Measurements from ENCODE around the gene CDX4.
"Not testable (repeated sequence)": the region's sequence is repeated elsewhere in the genome, so short reads cannot be mapped to it uniquely, and the experiment has no call there.

CDX4 gene

GRCh38 chrX:73446831-73447230 is at the start of gene CDX4:
Gene CDX4, plus strand, starts transcription at chrX:73447053. Its CDS starts 201 bp downstream, at chrX:73447254.
- DNase-seq = no peak

- DNase-seq = no peak
Observed at GRCh38 chrX:73398185-73398914, 48.5 kb upstream of the CDX4 start.

GRCh38 chrX:73400136-73400748 is 46.6 kb upstream of the CDX4 start:
- no peak for DNase-seq

- no peak for DNase-seq
Observed at GRCh38 chrX:73401591-73402266, 45.1 kb upstream of the CDX4 start.

GRCh38 chrX:73412930-73413329 is 33.9 kb upstream of the CDX4 start:
- DNase-seq = no peak

- no peak for DNase-seq
Observed at GRCh38 chrX:73447311-73447794, 500 bp downstream of the CDX4 start.

- no peak for DNase-seq
Observed at GRCh38 chrX:73448379-73448778, 1.5 kb downstream of the CDX4 start.

- no peak for DNase-seq
Observed at GRCh38 chrX:73455171-73455570, 8.3 kb downstream of the CDX4 start.

GRCh38 chrX:73457306-73457705 is 10.5 kb downstream of the CDX4 start:
- no peak for DNase-seq

GRCh38 chrX:73468376-73468775 is 21.5 kb downstream of the CDX4 start:
- DNase-seq = no peak

GRCh38 chrX:73478961-73479360 is 32.1 kb downstream of the CDX4 start:
- DNase-seq = no peak

- no peak for DNase-seq
Observed at GRCh38 chrX:73481521-73481920, 34.7 kb downstream of the CDX4 start.

- DNase-seq = no peak
Observed at GRCh38 chrX:73490661-73491060, 43.8 kb downstream of the CDX4 start.

GRCh38 chrX:73492178-73492577 is 45.3 kb downstream of the CDX4 start:
- DNase-seq = not testable (repeated sequence)
